Left lung (tissue), 10 donors: Measurements from ENCODE around the gene PRRX2. TPM values are rescaled to one million over a fixed set of nuclear protein-coding genes. Genes with fewer than 3 reads are reported as not detected.

Experiments
- ATAC-seq: fragments of 200-7000 bp; cut with Tn5 transposase; one replicate; pipeline ENCODE4 v1.9.1; 2020; ENCODE audit warnings: moderate library complexity
- DNase-seq, 4 donors: peaks; one replicate each; pipeline ENCODE4 v3.0.0-alpha.2; 2013 to 2020
- H3K27ac ChIP-seq, 2 donors: fragments of 200-600 bp; sonication (generic) in 1 of 2; one replicate each; pipeline versions ENCODE4 v1.5.0 to v1.8.0; 2020 to 2021
- H3K27me3 ChIP-seq, 2 donors: fragments of 200-600 bp; sonication (generic) in 1 of 2; one replicate each; pipeline versions ENCODE4 v1.5.0 to v1.8.0; 2020 to 2021
- H3K36me3 ChIP-seq, 2 donors: fragments of 200-600 bp; sonication (generic) in 1 of 2; one replicate each; pipeline versions ENCODE4 v1.5.0 to v1.8.0; 2020 to 2021
- H3K4me1 ChIP-seq, 2 donors: fragments of 200-600 bp; one replicate each; pipeline ENCODE4 v1.8.0; 2021
- H3K4me3 ChIP-seq, 2 donors: fragments of 200-600 bp; sonication (generic) in 1 of 2; one replicate each; pipeline versions ENCODE4 v1.5.0 to v1.8.0; 2020 to 2021; ENCODE audit warnings: mild to moderate bottlenecking in 1 of 2
- H3K9me3 ChIP-seq, 2 donors: fragments of 200-600 bp; sonication (generic) in 1 of 2; one replicate each; pipeline versions ENCODE4 v1.5.0 to v1.8.0; 2020 to 2021
- CTCF ChIP-seq, 2 donors: fragments of 200-600 bp; sonication (generic) in 1 of 2; IDR thresholded peaks; one replicate each; pipeline versions ENCODE4 v1.5.0 to v1.8.0; 2021; ENCODE audit warnings: antibody characterized with exemption in 2 of 2
- intact Hi-C, 2 donors: fragments of 100-400 bp; cut with DNase I; formaldehyde crosslinking; loops; one replicate each; pipeline versions ENCODE4 v1.11.2 to v1.14.2; 2022
- polyA plus RNA-seq, 6 donors: library from polyadenylated mRNA; unstranded; fragments of 120-200 nt; gene quantifications; one replicate each; pipeline ENCODE4 v1.2.1, GENCODE V29; 2013; ENCODE audit not compliant: insufficient read length in 6 of 6
- total RNA-seq, 2 donors: library from RNA; stranded (reverse); fragmentation: NEBNext Ultra II Directional; extraction: Animal tissue kit (Norgen Biotek cat#: 25700); gene quantifications; one replicate each; pipeline ENCODE4 v1.2.1, GENCODE V29; 2021
- donor health status: DM: no; HTN: yes; CAD: no.
- donor health status: DM: no; HTN: no; CAD: no.

PRRX2 gene
- total and polyA plus RNA-seq, 8 donors, result 0.56 to 5.6 (median 1.0) TPM

- H3K4me1 ChIP-seq, result peaks cover 0 to 9% of the 10 kb centered on the region in 2 donors
- ATAC-seq, result peak; percentile 96
- DNase-seq, result peak; percentile 60 to 93 (median 74)
- no peak overlapping the region for H3K4me3 ChIP-seq
- peak; percentile 77 to 86 for TF ChIP-seq CTCF (IDR thresholded peaks at IDR 0.05)
- intact Hi-C loops, result no loop called here
- H3K36me3 ChIP-seq, result no peaks in the 10 kb centered on the region
- peaks cover 0 to 36% of the 10 kb centered on the region in 2 donors for H3K27me3 ChIP-seq
- no peaks in the 10 kb centered on the region for H3K9me3 ChIP-seq
- H3K27ac ChIP-seq, result no peak overlapping the region
Measured at GRCh38 chr9:129726322-129727160, 61.1 kb downstream of the PRRX2 start.

- ATAC-seq (no peak), DNase-seq (no peak)
- H3K4me3 ChIP-seq, result no peak overlapping the region
- no peaks in the 10 kb centered on the region for H3K9me3 ChIP-seq
- H3K36me3 ChIP-seq, result no peaks in the 10 kb centered on the region
- intact Hi-C loops, result no loop called here
- H3K27ac ChIP-seq, result no peak overlapping the region
- TF ChIP-seq CTCF (IDR thresholded peaks at IDR 0.05), result no peak
- H3K4me1 ChIP-seq, result peaks cover 0 to 9% of the 10 kb centered on the region in 2 donors
- peaks cover 0 to 52% of the 10 kb centered on the region in 2 donors for H3K27me3 ChIP-seq
Measured at GRCh38 chr9:129728744-129729143, 63.3 kb downstream of the PRRX2 start.

GRCh38 chr9:129731477-129732085, 66.1 kb downstream of the PRRX2 start:
- peaks cover 0 to 71% of the 10 kb centered on the region in 2 donors for H3K27me3 ChIP-seq
- H3K4me3 ChIP-seq, result no peak overlapping the region
- TF ChIP-seq CTCF (IDR thresholded peaks at IDR 0.05), result no peak
- H3K4me1 ChIP-seq, result peaks cover 0 to 5% of the 10 kb centered on the region in 2 donors
- ATAC-seq (no peak), DNase-seq (no peak)
- H3K36me3 ChIP-seq, result no peaks in the 10 kb centered on the region
- no peaks in the 10 kb centered on the region for H3K9me3 ChIP-seq
- H3K27ac ChIP-seq, result no peak overlapping the region
- intact Hi-C loops, result no loop called here

GRCh38 chr9:129732100-129732499, 66.7 kb downstream of the PRRX2 start:
- intact Hi-C loops, result no loop called here
- no peak overlapping the region for H3K4me3 ChIP-seq
- no peak for TF ChIP-seq CTCF (IDR thresholded peaks at IDR 0.05)
- no peaks in the 10 kb centered on the region for H3K36me3 ChIP-seq
- H3K27ac ChIP-seq, result no peak overlapping the region
- no peaks in the 10 kb centered on the region for H3K9me3 ChIP-seq
- H3K4me1 ChIP-seq, result peaks cover 0 to 2% of the 10 kb centered on the region in 2 donors
- no peak for ATAC-seq
- H3K27me3 ChIP-seq, result peaks cover 0 to 71% of the 10 kb centered on the region in 2 donors
- no peak for DNase-seq

- DNase-seq, result no peak
Measured at GRCh38 chr9:129732946-129733631, 67.6 kb downstream of the PRRX2 start.

More at GRCh38 chr9:129732946-129733631, 67.6 kb downstream of the PRRX2 start:
- Histone ChIP-seq H3K27me3 (peaks cover 0 to 73% of the 10 kb centered on the region in 2 donors), H3K4me1 (peaks cover 4 to 11% of the 10 kb centered on the region in 2 donors), H3K36me3 (no peaks in the 10 kb centered on the region), H3K9me3 (no peaks in the 10 kb centered on the region), H3K27ac (no peak overlapping the region), H3K4me3 (no peak overlapping the region)
- no peak for TF ChIP-seq CTCF (IDR thresholded peaks at IDR 0.05)
- no peak for ATAC-seq
- intact Hi-C loops, result no loop called here
